ENCODE data around the gene SNTG2.

DNA sequence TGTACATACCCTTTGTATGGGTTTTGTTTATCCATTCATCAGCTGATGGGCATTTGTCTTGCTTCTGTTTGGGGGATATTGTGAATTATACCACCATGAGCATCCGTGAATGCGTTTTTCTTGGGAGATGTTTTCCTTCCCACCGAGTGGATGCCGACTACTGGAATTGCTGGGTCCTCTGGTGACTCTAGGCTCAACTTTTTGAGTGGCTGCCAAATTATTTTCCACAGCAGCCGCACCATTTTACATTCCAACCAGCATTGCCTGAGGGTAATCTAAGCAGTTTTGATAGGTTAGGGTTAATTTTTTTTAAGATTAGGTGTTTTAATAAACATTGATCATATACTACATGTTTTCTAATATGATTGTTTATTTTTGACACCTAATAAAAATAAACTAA, 220.1 kb downstream of the SNTG2 start:
- TF ChIP-seq, protein P1, sequence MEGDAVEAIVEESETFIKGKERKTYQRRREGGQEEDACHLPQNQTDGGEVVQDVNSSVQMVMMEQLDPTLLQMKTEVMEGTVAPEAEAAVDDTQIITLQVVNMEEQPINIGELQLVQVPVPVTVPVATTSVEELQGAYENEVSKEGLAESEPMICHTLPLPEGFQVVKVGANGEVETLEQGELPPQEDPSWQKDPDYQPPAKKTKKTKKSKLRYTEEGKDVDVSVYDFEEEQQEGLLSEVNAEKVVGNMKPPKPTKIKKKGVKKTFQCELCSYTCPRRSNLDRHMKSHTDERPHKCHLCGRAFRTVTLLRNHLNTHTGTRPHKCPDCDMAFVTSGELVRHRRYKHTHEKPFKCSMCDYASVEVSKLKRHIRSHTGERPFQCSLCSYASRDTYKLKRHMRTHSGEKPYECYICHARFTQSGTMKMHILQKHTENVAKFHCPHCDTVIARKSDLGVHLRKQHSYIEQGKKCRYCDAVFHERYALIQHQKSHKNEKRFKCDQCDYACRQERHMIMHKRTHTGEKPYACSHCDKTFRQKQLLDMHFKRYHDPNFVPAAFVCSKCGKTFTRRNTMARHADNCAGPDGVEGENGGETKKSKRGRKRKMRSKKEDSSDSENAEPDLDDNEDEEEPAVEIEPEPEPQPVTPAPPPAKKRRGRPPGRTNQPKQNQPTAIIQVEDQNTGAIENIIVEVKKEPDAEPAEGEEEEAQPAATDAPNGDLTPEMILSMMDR (IDR thresholded peaks at IDR 0.05; ENCODE audit: low read depth, low read length, missing input control): no peak
- TF ChIP-seq, protein P2, sequence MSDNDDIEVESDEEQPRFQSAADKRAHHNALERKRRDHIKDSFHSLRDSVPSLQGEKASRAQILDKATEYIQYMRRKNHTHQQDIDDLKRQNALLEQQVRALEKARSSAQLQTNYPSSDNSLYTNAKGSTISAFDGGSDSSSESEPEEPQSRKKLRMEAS (IDR thresholded peaks at IDR 0.05): no peak
- no peak for TF ChIP-seq HNF4G (IDR thresholded peaks at IDR 0.05)
- TF ChIP-seq YY1 (IDR thresholded peaks at IDR 0.05): no peak
- no peak for TF ChIP-seq RXRA (IDR thresholded peaks at IDR 0.05)
- no peak for TF ChIP-seq ATF3 (IDR thresholded peaks at IDR 0.05)
- no peak for TF ChIP-seq GABPA (IDR thresholded peaks at IDR 0.05 in 1 of 2, conservative IDR thresholded peaks at IDR 0.05 in 1 of 2)
- TF ChIP-seq, protein P3, sequence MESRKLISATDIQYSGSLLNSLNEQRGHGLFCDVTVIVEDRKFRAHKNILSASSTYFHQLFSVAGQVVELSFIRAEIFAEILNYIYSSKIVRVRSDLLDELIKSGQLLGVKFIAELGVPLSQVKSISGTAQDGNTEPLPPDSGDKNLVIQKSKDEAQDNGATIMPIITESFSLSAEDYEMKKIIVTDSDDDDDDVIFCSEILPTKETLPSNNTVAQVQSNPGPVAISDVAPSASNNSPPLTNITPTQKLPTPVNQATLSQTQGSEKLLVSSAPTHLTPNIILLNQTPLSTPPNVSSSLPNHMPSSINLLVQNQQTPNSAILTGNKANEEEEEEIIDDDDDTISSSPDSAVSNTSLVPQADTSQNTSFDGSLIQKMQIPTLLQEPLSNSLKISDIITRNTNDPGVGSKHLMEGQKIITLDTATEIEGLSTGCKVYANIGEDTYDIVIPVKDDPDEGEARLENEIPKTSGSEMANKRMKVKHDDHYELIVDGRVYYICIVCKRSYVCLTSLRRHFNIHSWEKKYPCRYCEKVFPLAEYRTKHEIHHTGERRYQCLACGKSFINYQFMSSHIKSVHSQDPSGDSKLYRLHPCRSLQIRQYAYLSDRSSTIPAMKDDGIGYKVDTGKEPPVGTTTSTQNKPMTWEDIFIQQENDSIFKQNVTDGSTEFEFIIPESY (IDR thresholded peaks at IDR 0.05): no peak
- TF ChIP-seq JUND (IDR thresholded peaks at IDR 0.05): no peak
